Skeletal muscle cell (primary cell): ENCODE data around the gene CXCL10.
"Not testable (repeated sequence)": the region's sequence is repeated elsewhere in the genome, so short reads cannot be mapped to it uniquely, and the experiment has no call there.

ENCODE experiments used
- DNase-seq: peaks from one replicate; pipeline ENCODE4 v3.0.0-alpha.2; 2010; ENCODE audit warnings: low read depth
- H3K4me3 ChIP-seq: 2 replicates; pipeline ENCODE4 v1.5.1; 2011; ENCODE audit warnings: low read depth, mild to moderate bottlenecking, control low read depth, low read length, moderate library complexity

The CXCL10 gene

GRCh38 chr4:75998525-75999147 lies 24.7 kb downstream of the CXCL10 start:
- not testable (repeated sequence) for H3K4me3 ChIP-seq, DNase-seq

GRCh38 chr4:75997946-75998345 lies 25.4 kb downstream of the CXCL10 start:
- no peak for DNase-seq
- H3K4me3 ChIP-seq: no peak overlapping the region

- H3K4me3 ChIP-seq: no peak overlapping the region
- no peak for DNase-seq
Measured at GRCh38 chr4:75997081-75997480, 26.2 kb downstream of the CXCL10 start.

GRCh38 chr4:75995727-75996126 lies 27.6 kb downstream of the CXCL10 start:
- no peak overlapping the region for H3K4me3 ChIP-seq
- peak; percentile 15 for DNase-seq

- no peak overlapping the region for H3K4me3 ChIP-seq
- DNase-seq: no peak
Measured at GRCh38 chr4:75992462-75992861, 30.8 kb downstream of the CXCL10 start.

GRCh38 chr4:75989846-75990528 lies 33.3 kb downstream of the CXCL10 start:
- no peak for DNase-seq
- H3K4me3 ChIP-seq: peak overlapping the region; percentile 91

- no peak overlapping the region for H3K4me3 ChIP-seq
- peak; percentile 85 for DNase-seq
Measured at GRCh38 chr4:75985116-75985515, 38.2 kb downstream of the CXCL10 start.

GRCh38 chr4:75980576-75980975 lies 42.7 kb downstream of the CXCL10 start:
- DNase-seq: no peak
- H3K4me3 ChIP-seq: no peak overlapping the region

- no peak for DNase-seq
- no peak overlapping the region for H3K4me3 ChIP-seq
Measured at GRCh38 chr4:75976177-75976576, 47.1 kb downstream of the CXCL10 start.

- no peak for DNase-seq
- no peak overlapping the region for H3K4me3 ChIP-seq
Measured at GRCh38 chr4:75973766-75974165, 49.5 kb downstream of the CXCL10 start.
